ENCODE measurements around the gene LSM4.

GRCh38 chr19:18336121-18336520 lies 13.2 kb upstream of the LSM4 start:
- TF ChIP-seq CTCF (IDR thresholded peaks at IDR 0.05 in 4 of 5, conservative IDR thresholded peaks at IDR 0.05 in 1 of 5) (no peak), POLR2A (IDR thresholded peaks at IDR 0.05) (no peak)

All from gastrocnemius medialis (tissue), 4 donors.